HG02623 (cell line): Measurements from ENCODE around the gene UCN.

Experiments used
- ATAC-seq: cut with Tn5 transposase; IDR thresholded peaks from one replicate; pipeline ENCODE4 v1.9.1; 2021; ENCODE audit warnings: moderate library complexity; ENCODE audit not compliant: unreplicated experiment

Gene UCN

DNA sequence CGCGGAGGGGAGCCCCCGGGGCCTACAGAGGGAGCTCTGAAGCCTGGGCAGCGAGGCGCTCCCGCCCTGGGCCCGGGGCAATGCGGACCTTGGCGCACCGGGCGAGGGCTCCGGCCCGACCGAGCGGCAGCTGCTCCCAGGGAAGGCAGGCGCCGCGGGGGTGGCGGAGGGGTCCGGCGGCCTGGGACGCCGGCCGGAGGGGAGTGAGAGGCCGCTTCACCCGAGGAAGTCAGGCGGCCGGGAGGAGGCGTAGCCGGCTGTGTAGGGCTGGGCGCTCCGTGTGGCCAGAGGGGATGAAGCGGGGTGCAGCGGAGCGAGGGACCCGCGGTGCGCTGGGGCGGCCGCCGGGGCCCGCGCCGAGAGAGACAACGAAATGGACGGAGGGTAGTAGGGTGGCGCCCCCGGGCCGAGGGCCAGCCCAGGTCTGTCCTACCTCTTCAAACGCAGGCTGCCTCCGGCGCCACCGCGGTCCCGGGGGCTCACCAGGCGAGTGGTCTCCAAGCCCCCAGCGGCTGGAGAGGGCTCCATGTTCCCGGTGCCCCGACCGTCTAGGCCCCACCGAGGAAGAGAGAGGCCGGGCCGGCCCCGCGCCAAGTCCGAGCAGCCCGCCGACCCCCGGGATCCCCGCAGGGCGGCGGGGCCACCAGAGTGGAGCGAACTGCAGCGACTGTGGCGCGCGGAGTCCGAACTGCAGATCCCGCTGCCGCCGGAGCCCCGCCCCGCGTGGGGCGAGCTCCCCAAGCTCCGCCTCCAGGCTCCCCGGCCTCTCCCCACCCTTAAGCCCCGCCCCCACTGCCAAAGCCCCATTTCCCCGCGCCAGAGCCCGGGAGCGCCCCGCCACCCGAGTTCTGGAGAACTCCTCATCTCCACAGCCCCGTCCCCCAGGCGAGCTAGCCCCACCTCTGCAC lies 45.6 kb downstream of the UCN start, which contains the start of gene SLC30A3:
SLC30A3 (minus strand) TSS at position 669 of the 908 bp plus-strand sequence; CDS start at position 528, 141 bp downstream.
- ATAC-seq: no peak

DNA sequence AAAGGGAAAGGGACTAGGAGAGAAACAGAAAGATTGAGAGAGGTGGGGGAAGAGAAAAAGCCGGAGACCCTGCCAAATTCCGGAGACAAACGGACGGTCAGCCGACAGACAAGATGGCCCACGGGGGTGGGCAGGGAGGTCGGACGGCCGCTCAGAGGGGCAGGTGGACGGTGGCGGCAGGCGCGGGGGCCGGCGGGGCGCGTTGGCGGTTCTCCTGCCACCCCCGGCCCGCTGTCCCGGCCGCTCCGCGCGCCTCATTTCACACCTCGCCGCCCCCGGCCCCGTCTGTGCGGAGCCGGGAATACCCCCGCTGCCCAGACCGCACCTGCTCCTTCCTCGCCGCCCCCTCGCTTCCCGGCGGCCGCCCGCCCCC lies 46.3 kb downstream of the UCN start:
- no peak for ATAC-seq

DNA sequence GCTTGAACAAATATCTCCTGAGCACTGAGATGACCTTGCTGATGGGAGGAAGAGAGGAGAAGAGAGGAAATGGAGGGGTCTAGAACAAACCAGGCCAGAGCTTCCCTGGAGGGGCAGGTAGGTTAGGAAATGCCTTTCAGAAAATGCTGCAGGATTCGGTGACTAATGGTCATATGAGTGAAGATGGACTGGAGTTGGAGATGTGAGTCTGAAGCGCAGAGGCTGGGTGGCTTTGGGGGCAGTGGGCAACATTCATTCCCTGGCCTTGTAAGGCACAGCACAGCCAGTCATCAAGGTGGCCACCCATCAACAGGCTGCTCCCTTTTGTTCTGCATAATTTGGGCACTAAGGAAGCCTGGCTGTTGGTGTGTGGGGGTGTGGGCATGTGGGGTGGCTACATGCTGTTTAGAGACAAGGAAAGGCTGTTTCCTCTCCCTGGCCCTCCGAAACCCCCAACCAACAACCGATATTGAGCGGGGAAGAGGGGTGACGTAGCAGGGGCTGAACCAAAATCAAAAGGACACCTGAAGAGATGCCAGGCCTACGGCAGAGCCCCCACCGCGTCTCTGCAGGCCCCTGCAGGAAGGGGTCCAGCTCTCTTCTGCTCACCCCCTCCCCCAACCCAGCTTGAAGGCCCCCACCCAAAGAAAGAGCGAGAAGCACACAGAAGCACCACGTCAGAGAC lies 46.9 kb downstream of the UCN start:
- no peak for ATAC-seq

DNA sequence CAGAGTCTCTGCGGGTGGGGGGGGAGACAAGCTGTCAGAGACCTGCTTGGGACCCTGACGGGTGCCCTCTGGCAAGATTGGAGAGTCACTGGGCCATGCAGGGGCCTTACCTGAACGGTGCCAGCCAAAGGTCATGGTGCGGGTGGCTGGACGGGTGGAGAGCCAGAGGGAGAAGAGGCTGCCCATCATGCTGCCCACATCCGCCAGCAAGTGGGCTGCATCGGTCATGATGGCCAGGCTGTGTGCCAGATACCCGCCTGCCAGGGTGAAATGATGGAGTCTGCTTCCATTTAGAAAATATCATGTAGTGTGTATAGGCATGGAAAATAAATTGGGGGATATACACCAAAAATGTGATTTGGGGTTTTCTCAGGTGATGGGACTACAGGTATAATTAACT lies 50.2 kb downstream of the UCN start:
- ATAC-seq: no peak
